Ishikawa (cell line): ENCODE results near the gene APC.

ENCODE experiments used
- CEBPB ChIP-seq: IDR thresholded peaks from 2 replicates; pipeline ENCODE4 v1.6.1; 2012
- CREB1 ChIP-seq: IDR thresholded peaks from 2 replicates; pipeline ENCODE4 v1.6.1; 2012; ENCODE audit warnings: low read depth
- EP300 ChIP-seq: IDR thresholded peaks from 2 replicates; pipeline ENCODE4 v1.6.1; 2012; ENCODE audit warnings: borderline replicate concordance
- FOXM1 ChIP-seq: IDR thresholded peaks from 2 replicates; pipeline ENCODE4 v1.6.1; 2012; ENCODE audit warnings: low read depth, borderline replicate concordance
- RAD21 ChIP-seq: IDR thresholded peaks from 2 replicates; pipeline ENCODE4 v1.6.1; 2012; ENCODE audit warnings: low read depth
- TAF1 ChIP-seq: IDR thresholded peaks from 2 replicates; pipeline ENCODE4 v1.6.1; 2012; ENCODE audit warnings: low read depth, mild to moderate bottlenecking
- TCF12 ChIP-seq: IDR thresholded peaks from 2 replicates; pipeline ENCODE4 v1.6.1; 2012; ENCODE audit warnings: low read depth
- TEAD4 ChIP-seq: IDR thresholded peaks from 2 replicates; pipeline ENCODE4 v1.6.1; 2012
- ZBTB7A ChIP-seq: IDR thresholded peaks from 2 replicates; pipeline ENCODE4 v1.6.1; 2012; ENCODE audit warnings: low read depth
- TF ChIP-seq, protein P1 (sequence below): IDR thresholded peaks from 2 replicates; pipeline ENCODE4 v1.6.1; 2012
- TF ChIP-seq, protein P2 (sequence below): IDR thresholded peaks from 2 replicates; pipeline ENCODE4 v1.6.1; 2012

DNA sequence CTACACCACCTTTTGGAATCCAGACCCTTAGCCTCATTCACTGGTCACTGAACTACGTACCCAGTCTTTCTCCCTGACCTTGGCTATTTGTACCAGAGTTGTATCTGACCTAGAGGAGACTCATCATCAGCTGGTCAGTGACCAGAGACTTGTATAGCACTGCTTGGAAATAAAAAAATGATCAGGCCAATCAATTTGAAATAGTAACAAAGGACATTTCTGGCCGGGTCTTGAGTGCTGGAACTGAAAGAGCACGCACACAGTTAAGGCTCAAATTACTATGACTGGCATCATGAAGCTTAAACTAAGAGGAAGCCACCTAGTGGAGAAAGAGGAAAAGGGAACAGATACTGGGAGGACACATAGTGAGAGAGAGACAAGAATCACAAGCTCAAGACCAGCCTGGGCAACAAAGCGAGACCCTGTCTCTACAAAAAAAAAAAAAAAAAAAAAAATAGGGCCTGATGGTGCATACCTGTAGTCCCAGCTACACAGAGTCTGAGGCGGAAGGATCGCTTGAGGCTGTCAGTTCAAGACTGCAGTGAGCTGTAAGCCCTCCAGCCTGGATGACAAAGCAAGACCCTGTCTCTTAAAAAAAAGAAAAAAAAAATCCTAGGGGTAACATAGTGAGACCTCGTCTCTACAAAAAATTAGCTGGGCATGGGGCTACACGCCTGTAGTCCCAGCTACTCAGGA, 110.6 kb downstream of the APC start:
- TF ChIP-seq TEAD4 (no peak), TAF1 (no peak), FOXM1 (no peak), EP300 (no peak), CREB1 (no peak), TCF12 (no peak), RAD21 (peak; percentile 53), CEBPB (no peak), ZBTB7A (no peak)
- TF ChIP-seq, protein P1, sequence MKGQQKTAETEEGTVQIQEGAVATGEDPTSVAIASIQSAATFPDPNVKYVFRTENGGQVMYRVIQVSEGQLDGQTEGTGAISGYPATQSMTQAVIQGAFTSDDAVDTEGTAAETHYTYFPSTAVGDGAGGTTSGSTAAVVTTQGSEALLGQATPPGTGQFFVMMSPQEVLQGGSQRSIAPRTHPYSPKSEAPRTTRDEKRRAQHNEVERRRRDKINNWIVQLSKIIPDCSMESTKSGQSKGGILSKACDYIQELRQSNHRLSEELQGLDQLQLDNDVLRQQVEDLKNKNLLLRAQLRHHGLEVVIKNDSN, result no peak
- TF ChIP-seq, protein P2, sequence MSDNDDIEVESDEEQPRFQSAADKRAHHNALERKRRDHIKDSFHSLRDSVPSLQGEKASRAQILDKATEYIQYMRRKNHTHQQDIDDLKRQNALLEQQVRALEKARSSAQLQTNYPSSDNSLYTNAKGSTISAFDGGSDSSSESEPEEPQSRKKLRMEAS, result no peak
